Fibroblast of villous mesenchyme (primary cell): ENCODE measurements around the gene CD101. TPM values are rescaled to one million over a fixed set of nuclear protein-coding genes. Genes with fewer than 3 reads are reported as not detected.

Experiments used
- DNase-seq: peaks from one replicate; pipeline ENCODE4 v3.0.0-alpha.2; 2010; ENCODE audit warnings: low read depth
- H3K4me3 ChIP-seq: 2 replicates; pipeline ENCODE4 v1.5.1; 2011; ENCODE audit warnings: low read depth, mild to moderate bottlenecking, low read length
- total RNA-seq: library from RNA; depleted of rRNA; stranded (reverse); fragments of >200 nt; gene quantifications from 2 replicates; pipeline ENCODE4 v1.2.3, GENCODE V29; 2012
- TF ChIP-seq, protein P1 (sequence below): IDR thresholded peaks from 2 replicates; pipeline ENCODE4 v1.5.1; 2012; ENCODE audit warnings: low read depth, mild to moderate bottlenecking, low read length; ENCODE audit not compliant: insufficient read depth

The CD101 gene
- total RNA-seq, 1 donor, result under 0.01 TPM

DNA sequence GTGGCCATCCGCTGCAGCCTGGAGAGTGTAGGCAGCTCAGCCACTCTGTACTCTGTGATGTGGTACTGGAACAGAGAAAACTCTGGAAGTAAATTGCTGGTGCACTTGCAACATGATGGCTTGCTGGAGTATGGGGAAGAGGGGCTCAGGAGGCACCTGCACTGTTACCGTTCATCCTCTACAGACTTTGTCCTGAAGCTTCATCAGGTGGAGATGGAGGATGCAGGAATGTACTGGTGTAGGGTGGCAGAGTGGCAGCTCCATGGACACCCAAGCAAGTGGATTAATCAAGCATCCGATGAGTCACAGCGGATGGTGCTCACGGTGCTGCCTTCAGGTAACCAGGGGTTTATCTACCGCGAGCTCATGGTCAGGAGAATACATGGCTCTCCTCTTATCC is 24.0 kb downstream of the CD101 start:
- DNase-seq, result no peak
- H3K4me3 ChIP-seq, result no peak overlapping the region
- TF ChIP-seq, protein P1, sequence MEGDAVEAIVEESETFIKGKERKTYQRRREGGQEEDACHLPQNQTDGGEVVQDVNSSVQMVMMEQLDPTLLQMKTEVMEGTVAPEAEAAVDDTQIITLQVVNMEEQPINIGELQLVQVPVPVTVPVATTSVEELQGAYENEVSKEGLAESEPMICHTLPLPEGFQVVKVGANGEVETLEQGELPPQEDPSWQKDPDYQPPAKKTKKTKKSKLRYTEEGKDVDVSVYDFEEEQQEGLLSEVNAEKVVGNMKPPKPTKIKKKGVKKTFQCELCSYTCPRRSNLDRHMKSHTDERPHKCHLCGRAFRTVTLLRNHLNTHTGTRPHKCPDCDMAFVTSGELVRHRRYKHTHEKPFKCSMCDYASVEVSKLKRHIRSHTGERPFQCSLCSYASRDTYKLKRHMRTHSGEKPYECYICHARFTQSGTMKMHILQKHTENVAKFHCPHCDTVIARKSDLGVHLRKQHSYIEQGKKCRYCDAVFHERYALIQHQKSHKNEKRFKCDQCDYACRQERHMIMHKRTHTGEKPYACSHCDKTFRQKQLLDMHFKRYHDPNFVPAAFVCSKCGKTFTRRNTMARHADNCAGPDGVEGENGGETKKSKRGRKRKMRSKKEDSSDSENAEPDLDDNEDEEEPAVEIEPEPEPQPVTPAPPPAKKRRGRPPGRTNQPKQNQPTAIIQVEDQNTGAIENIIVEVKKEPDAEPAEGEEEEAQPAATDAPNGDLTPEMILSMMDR, result no peak

DNA sequence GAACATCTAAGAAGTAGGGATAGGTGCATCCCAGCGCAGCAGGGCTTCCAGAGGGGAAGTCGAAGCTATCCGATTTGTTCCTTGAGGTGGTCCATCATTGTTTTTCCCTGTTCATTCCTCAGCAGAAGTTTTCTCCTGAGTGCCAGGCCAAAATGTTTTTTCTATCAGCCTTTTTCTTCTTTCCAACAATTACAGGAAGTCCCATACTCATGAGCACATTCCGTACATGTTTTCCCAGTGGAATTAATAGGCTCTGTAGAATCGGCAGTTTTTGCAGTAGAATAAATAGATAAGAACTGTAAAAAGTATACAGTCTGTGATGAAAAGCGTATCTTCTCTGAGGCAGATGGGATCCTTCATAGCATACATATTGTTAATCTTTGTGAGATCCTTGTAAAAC is 24.8 kb downstream of the CD101 start:
- no peak for DNase-seq
- no peak overlapping the region for H3K4me3 ChIP-seq
- TF ChIP-seq, protein P1, result no peak

DNA sequence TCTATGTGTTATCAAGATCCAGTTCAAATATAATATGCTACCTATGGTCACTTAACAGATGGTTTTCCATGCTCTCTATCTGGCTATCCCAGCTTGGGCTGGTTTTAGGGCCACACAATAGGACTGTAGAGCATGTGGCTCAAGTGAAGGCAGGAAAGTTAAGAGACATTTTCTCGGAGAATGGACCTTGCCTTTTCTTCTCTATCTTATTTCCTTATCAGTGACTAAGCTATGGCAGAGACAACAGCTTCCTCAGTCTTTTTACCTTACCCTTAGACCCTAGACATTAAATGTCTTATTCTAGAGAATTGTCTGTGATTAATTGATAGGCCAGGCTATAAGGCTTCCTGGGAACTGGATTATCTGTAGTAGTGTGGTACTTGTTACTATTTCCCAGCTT is 28.1 kb downstream of the CD101 start:
- TF ChIP-seq, protein P1, result no peak
- no peak for DNase-seq
- no peak overlapping the region for H3K4me3 ChIP-seq

DNA sequence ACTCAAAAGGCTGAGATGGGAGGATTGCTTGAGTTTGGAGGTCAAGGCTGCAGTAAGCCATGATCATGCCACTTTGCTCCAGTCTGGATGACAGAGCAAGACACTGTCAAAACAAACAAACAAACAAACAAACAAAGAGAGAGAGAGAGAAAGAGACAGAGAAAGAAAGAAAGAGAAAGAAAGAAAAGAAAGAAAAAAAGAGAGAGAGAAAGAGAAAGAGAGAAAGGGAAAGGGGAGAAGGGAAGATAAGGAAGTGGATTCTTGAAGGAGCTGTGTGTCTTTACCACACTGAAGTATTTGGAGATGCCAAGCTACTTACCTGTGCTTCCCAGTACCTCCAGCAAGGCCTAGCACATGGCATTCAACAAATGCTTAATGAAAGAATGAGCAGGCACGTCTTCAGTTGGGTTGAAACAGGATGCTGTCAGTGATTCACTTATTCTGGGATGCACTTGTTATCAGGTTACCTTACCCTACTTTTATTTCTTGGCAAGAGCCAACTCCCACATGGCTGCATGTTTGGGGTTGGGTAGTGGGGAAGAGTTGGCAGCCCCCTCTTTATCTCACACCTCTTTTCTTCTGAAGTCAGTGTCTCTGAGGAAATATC is 28.8 kb downstream of the CD101 start:
- no peak overlapping the region for H3K4me3 ChIP-seq
- DNase-seq, result no peak
- TF ChIP-seq, protein P1, result no peak

DNA sequence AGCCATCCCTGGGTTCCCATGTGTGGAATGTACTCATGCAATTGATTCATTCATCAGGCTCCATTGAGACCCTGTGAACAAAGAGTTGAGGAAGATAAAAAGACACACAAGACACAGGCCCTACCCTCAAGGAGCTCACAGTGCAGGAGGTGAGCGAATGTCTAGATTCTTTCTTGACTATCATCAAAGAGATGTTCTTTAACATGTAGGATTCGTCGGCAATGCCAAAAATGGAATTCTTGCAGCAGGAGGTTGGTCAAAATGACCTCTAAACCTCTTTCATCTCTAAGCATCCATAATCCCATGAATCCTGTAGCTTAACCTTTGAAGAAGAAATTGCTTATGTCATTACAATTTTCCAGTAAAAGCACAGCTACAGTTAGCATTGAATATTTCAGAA is 30.7 kb downstream of the CD101 start:
- DNase-seq, result no peak
- TF ChIP-seq, protein P1, result no peak
- H3K4me3 ChIP-seq, result no peak overlapping the region

DNA sequence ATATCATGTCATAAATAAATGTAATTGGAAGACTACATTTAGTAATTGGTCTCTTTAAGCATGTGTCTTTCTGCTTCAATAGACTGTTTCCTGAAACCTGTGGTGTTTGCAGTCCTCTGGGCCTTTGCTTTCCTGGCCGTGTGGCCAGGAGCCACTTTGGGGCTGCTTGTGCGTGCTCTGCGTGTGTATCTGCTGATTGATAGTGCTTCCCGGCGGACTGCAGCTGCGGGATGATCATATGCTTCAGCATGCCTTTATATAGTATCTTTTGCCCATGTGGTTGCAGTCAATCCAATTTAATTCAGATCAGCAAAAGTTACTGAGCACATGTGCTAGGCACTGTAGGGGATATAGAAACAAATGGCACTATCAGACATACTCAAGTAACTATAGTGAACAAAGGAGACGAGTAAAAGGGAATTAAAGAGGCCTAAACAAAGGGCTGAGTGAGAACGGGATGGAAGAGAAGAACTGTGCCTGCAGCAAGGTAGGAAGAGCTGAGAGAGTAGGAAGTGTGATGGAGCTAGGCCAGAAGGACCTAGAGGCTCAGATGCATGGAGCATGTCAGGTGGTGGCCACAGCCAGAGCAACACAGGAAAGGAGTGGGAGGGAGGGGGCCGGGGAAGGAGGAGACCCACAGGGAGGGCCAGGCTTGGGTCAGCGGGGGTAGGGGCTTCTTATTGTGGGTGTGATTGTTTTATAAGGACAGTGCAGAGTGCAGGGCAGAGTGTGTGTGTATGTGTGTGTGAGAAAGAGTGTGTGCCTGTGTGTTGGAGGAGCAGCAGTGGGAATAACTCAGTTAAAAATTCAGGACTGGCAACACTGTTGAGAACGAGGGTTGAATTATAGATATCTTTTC is 31.4 kb downstream of the CD101 start:
- DNase-seq, result no peak
- no peak overlapping the region for H3K4me3 ChIP-seq
- TF ChIP-seq, protein P1, result no peak
